ENCODE data around the gene ULK1.
"Not testable (repeated sequence)": the region's sequence is repeated elsewhere in the genome, so short reads cannot be mapped to it uniquely, and the experiment has no call there.

Gene ULK1

DNA sequence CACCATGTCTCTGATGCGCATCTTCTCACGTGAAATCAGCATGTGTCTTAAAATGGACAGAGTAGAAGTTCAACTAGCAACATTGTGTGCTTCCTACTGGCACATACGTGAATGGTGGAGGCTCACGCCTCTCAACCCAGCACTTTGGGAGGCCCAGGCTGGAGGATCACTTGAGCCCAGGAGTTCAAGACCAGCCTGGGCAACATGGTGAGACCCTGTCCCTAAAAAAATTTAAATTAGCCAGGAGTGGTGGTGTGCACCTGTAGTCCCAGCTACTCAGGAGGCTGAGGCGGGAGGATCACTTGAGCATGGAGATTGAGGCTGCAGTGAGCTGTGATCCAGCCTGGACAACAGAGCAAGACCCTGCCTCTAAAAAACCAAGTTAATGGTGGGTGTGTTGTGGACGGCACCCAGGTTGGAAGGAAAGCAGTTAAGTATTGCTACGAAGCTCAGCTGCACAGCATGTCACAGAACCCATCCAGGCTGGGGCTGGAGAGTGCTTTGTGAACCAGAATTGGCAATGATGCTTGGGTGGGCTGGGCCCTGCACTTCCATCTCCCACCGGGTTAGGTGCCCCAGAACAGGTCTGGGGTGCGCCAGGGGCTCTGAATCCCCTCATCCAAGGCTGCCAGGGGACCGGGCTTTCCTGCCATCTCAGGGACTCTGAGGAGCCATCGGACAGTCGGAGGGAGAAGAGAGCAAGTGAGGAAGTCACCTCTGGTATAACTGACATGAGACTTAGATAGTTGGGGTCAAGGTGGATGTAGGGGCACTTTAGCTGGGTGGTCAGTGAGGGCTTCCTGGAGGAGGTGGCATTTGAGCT, 33.0 kb upstream of the ULK1 start:
- H3K4me3 ChIP-seq (ENCODE audit: low read depth, low read length) = no peak overlapping the region
- DNase-seq (ENCODE audit: low read depth) = no peak

DNA sequence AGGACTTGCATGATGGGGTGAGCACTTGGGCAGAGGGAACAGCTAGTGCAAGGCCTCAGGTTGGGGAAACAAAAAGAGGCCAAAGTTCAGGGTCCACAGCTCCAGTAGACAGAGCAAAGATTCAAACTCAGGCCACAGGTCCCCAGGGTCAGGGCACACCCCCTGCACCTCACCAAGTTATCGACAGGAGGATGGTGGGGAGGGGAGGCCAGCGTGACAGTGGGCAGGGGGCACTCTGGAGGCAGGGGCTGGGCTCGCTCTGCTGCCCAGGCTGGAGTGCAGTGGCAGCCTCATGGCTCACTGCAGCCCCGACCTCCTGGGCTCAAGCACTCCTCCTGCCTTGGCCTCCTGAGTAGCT, 32.4 kb upstream of the ULK1 start:
- no peak for DNase-seq (ENCODE audit: low read depth)
- no peak overlapping the region for H3K4me3 ChIP-seq (ENCODE audit: low read depth, low read length)

- no peak overlapping the region for H3K4me3 ChIP-seq (ENCODE audit: low read depth, low read length)
Observed at GRCh38 chr12:131862600-131862993, 31.8 kb upstream of the ULK1 start.

GRCh38 chr12:131862994-131863710, 31.3 kb upstream of the ULK1 start:
- H3K4me3 ChIP-seq (ENCODE audit: low read depth, low read length) = no peak overlapping the region
- DNase-seq (ENCODE audit: low read depth) = no peak

More at GRCh38 chr12:131862600-131862993, 31.8 kb upstream of the ULK1 start:
- no peak for DNase-seq (ENCODE audit: low read depth)

GRCh38 chr12:131863711-131864396, 30.6 kb upstream of the ULK1 start:
- no peak overlapping the region for H3K4me3 ChIP-seq (ENCODE audit: low read depth, low read length)
- no peak for DNase-seq (ENCODE audit: low read depth)

- no peak for DNase-seq (ENCODE audit: low read depth)
- H3K4me3 ChIP-seq (ENCODE audit: low read depth, low read length) = no peak overlapping the region
Observed at GRCh38 chr12:131864469-131864868, 30.0 kb upstream of the ULK1 start.

DNA sequence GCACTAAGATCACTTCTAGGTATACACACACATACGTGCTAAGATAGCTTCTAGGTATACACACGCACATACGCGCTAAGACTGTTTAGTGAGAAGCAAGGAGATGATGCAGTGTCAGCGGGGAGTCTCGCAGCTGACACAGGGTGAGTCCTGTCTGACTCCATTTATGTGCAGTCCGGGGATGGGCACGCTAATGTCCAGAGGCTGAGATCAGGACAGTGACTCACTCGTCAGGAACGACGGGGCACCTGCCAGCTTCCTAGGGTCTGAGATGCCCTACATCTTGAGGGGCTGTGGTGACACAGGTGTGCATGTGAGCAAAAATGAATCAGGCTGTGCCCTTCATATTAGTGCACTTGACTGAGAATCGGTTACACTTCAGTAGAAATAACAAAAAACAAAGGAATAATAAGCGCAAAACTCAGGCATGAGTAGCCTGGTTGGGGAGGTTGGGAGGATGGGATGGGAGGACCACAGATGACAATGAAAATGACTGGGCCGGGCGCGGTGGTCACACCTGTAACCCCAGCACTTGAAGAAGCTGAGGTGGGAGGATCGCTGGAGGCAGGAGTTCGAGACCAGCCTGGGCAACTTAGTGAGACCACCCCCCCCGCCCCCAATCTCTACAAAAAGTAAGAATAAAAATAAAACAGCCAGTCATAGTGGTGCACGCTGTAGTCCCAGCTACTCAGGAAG, 29.1 kb upstream of the ULK1 start:
- H3K4me3 ChIP-seq (ENCODE audit: low read depth, low read length) = no peak overlapping the region
- DNase-seq (ENCODE audit: low read depth) = no peak

DNA sequence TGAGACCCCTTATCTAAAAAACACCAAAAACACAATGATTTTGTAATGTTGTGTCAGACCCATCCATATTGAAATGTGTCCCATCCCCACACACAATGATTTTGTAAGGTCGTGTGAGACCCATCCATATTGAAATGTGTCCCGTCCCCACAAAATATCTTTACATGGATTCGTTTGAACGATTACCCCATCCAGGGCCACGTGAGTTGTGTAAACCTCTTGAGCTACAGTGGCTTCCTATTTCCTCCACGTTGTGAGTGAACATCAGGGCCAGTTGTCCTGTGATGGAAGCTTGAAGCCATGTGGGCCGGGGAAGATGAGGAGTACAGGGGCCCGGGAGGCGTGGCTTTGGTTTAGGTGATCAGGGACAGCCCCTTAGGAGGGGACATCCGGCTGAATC, 27.0 kb upstream of the ULK1 start:
- no peak overlapping the region for H3K4me3 ChIP-seq (ENCODE audit: low read depth, low read length)
- DNase-seq (ENCODE audit: low read depth) = no peak

DNA sequence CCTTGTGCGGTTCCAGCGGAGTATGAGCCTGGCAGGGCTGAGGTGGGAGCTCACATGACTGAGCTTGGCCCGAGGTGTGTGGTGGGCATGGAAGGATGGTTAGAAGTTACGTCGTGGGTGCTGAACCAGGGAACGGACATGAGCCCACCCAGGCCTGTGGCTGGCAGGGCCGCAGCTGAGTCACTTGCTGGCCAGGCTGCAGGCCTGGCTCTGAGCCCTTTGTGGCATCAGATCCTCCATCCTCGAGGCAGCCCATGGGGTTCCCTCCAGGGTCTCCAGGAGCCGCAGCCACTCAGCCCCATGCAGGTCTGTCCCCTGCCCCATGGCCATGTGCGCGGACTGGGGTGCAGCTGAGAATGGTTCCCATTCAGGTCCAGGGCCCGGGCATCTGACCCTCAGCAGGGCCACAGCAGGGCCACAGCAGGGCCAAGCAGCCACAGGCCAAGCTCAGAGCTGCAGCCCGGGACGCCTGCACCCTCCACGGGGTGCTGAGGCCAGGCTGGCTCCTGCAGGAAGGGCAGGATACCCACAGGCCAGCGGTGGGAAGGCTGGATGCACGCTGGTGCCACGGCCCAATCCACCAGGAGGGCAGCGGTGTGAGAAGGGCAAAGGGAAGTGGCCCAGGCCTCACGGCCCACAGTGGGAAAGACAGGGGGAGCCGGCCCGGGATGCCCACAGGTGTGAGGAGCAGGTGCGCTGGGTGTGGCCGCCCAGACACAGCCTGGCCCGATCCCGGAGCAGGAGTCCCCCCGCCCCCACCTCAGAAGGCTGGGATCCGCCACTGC, 26.3 kb upstream of the ULK1 start:
- no peak for DNase-seq (ENCODE audit: low read depth)
- H3K4me3 ChIP-seq (ENCODE audit: low read depth, low read length) = no peak overlapping the region

DNA sequence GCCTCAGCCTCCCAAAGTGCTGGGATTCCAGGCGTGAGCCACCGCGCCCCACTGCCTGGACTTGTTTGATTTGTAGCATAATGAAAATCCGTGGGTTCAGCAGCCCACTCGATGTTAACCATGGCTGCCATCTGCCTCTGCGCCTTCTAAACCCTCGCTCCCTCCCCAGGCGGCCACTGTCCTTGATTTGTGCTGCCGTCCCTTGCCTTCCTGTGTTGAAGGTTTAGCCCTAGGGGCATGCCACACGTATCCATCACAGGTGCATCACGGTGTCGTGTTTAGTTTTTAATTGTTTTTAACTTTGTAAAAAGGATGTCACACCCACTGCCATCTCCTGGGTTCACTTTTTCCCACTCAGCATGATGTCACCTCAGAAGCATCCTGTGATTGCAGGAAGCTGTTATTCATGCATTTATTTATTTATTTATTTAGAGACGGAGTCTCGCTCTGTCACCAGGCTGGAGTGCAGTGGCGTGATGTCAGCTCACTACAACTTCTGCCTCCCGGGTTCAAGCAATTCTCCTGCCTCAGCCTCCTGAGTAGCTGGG, 24.5 kb upstream of the ULK1 start:
- DNase-seq (ENCODE audit: low read depth) = no peak
- no peak overlapping the region for H3K4me3 ChIP-seq (ENCODE audit: low read depth, low read length)

DNA sequence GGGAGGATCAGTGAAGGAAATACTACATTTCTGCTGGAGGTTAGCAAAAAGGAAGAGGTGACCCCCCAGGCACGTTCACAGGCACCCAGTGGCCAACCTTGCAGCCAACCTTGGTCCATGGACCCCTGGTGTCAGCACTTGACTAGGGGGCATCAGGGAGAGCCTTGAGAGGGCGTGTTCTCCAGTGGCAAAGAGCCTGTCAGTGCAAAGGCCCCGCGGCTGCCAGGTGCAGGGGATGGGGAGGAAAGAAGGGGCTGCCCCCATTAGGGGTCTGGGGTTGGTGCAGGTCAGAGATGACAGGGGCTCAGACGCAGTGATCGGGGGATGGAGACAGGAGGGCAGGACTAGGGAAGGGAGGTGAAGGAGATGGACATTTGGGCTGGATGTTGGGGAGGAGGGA, 22.7 kb upstream of the ULK1 start:
- no peak for DNase-seq (ENCODE audit: low read depth)
- H3K4me3 ChIP-seq (ENCODE audit: low read depth, low read length) = no peak overlapping the region

DNA sequence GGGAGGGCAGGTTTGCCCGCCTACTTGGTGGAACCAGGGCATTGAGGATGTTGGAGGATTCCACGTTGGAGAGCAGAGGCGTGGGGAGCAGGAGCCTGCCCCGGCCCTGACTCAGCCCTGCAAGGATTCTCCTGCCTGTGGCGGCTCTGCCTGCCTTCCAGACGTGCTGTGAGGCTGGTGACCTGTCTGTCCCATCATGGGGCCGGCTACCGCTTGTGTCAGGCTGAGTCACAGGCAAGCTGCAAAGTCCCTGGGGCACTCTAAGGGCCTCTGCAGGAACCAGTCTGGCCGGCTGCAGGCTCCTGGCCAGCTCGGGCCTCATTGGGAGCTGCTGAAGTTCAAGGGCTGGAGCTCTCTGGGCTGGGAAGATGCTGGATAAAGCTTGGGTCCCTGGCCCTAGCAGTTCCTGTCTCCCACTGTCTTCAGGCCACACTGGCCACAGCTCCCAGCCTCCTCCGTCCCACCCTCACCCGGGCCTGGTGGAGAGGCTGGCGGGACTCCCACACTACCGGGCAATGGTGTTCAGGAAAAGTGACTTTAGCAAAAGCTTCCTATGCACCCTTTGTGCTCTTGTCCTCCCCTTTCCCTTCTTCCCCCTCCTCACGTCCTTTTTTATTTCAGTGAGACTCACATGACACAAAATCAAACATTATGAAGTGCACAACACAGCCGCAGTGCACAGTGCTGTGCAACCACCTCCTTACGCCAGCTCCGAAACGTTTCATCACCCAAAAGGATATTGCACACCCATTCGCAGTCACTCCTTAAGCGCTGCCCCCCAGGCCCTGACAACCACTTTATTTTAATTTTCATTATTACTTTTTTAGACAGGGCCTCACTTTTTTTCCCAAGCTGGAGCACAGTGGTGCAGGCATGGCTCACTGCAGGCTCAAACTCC, 22.0 kb upstream of the ULK1 start:
- peak; percentile 65 for DNase-seq (ENCODE audit: low read depth)
- H3K4me3 ChIP-seq (ENCODE audit: low read depth, low read length) = no peak overlapping the region

DNA sequence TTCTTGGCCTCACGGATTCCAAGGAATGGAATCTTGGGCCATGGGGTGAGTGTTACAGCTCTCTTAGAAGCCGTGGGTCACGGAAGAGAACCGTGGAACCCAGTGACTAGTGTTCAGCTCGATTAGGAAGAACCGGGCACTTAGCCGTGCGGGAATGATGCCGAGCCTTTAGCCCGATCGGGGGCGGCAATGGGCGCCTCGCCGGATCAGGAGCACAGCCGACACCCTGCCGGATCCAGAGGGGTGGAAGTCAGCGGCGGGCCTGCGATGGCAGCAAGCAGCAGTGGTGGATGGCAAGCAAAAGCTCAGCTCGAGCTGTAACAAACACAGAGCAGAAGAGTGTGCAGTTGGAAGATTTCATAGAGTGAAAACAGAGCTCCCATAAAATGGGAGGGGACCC, 21.1 kb upstream of the ULK1 start:
- DNase-seq (ENCODE audit: low read depth) = no peak
- H3K4me3 ChIP-seq (ENCODE audit: low read depth, low read length) = no peak overlapping the region

GRCh38 chr12:131874972-131875371, 19.4 kb upstream of the ULK1 start:
- H3K4me3 ChIP-seq (ENCODE audit: low read depth, low read length); DNase-seq (ENCODE audit: low read depth): not testable (repeated sequence)

- DNase-seq (ENCODE audit: low read depth); H3K4me3 ChIP-seq (ENCODE audit: low read depth, low read length): not testable (repeated sequence)
Observed at GRCh38 chr12:131877216-131877615, 17.2 kb upstream of the ULK1 start.

- DNase-seq (ENCODE audit: low read depth); H3K4me3 ChIP-seq (ENCODE audit: low read depth, low read length): not testable (repeated sequence)
Observed at GRCh38 chr12:131878436-131878835, 16.0 kb upstream of the ULK1 start.

DNA sequence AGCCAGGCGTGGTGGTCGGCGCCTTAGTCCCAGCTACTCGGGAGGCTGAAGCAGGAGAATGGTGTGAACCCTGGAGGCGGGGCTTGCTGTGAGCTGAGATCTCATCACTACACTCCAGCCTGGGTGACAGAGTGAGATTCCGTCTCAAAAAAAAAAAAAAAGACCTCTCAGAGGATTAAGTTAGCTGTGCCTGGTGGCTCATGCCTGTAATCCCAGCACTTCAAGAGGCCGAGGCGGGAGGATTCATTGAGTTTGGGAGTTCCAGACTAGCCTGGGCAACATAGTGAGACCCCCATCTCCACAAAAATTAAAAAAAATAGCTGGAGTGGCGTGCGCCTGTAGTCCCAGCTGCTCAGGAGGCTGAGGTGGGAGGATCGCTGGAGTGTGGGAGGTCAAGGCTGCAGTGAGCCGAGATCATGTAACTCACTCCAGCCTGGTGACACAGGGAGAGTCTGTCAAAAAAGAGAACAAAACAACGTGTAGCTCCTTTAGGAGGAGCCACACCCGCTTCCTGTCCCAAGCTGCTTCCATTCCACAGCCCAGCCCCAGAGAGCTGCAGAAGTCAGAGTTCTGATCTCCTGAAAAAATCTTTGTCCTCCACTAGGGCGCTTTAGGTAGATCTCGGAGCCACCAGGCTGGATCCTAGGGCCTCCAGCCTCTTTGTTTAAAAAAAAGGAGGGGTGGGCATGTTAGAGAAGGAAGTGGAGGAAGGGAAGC, 11.5 kb upstream of the ULK1 start:
- no peak overlapping the region for H3K4me3 ChIP-seq (ENCODE audit: low read depth, low read length)
- no peak for DNase-seq (ENCODE audit: low read depth)
